ENCODE measurements around the gene PDLIM7. TPM values are rescaled to one million over a fixed set of nuclear protein-coding genes. Genes with fewer than 3 reads are reported as not detected.
A peak's percentile ranks its signal among the peaks of the same experiment; 100 is the strongest.
"Not testable (repeated sequence)": the region's sequence is repeated elsewhere in the genome, so short reads cannot be mapped to it uniquely, and the experiment has no call there.

PDLIM7 gene
- polyA plus RNA-seq, 1 experiment = 195 TPM

DNA sequence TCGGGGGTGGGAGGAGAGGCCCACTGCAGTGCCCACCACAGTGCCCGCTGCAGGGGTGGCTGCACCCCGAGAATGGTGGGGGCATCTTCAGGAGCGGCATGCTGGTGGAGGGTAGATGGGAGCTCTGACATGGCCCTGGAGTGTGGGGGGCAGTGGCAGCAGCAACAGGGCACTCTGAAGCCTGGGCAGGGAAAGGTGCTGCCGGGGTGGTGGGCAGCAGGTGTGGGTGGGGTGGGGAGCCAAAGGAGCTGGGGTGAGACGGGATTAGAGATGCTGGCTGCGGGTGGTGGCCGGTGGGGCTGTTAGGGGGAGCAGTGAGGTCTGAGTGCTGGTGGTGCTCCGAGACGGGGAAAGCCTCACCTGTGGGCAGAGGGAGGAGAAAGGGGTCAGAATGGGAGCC lies 39.0 kb upstream of the PDLIM7 start:
- no peak for DNase-seq (ENCODE audit: low read depth, low spot score)
- Histone ChIP-seq H3K27me3 (ENCODE audit: control insufficient read depth, insufficient read depth, low read length) (no peaks in the 10 kb centered on the region), H3K27ac (ENCODE audit: low read depth, low read length) (peak overlapping the region; percentile 85), H3K4me3 (ENCODE audit: low read depth, low read length) (no peak overlapping the region), H3K9me3 (ENCODE audit: control insufficient read depth, insufficient read depth, low read length) (no peaks in the 10 kb centered on the region)
- TF ChIP-seq, protein P1, sequence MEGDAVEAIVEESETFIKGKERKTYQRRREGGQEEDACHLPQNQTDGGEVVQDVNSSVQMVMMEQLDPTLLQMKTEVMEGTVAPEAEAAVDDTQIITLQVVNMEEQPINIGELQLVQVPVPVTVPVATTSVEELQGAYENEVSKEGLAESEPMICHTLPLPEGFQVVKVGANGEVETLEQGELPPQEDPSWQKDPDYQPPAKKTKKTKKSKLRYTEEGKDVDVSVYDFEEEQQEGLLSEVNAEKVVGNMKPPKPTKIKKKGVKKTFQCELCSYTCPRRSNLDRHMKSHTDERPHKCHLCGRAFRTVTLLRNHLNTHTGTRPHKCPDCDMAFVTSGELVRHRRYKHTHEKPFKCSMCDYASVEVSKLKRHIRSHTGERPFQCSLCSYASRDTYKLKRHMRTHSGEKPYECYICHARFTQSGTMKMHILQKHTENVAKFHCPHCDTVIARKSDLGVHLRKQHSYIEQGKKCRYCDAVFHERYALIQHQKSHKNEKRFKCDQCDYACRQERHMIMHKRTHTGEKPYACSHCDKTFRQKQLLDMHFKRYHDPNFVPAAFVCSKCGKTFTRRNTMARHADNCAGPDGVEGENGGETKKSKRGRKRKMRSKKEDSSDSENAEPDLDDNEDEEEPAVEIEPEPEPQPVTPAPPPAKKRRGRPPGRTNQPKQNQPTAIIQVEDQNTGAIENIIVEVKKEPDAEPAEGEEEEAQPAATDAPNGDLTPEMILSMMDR (IDR thresholded peaks at IDR 0.05; ENCODE audit: low read depth, low read length) = no peak
- ChIA-PET POLR2A (interaction anchor here (0.6 to 2.7 kb wide), 2 partner anchors 10 to 19 kb away, joined by 5 to 46 read pairs; partner anchors contain the start of gene DDX41), CTCF (interaction anchor here (3.3 kb wide), 1 partner anchor 35 kb away, joined by 15 read pairs; no protein-coding TSS in a partner anchor)

DNA sequence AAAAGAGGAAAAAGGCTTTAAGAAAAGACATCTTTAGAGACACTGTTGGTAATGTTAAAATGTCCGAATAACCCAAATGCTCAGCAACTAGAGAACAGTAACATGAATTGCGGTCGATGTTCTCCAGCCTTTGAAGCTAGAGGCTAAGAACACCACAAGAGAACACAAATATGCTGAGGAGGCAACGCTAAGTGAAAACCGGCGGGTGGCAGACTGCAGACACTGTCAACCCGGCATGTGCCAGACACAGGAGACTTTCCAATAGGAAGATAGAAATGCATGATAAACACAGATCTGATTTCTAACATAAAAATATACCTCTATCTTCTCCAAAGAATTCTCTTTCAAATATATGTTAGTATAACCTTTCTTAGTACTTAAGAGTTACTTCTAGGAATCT lies 37.7 kb upstream of the PDLIM7 start:
- no peaks in the 10 kb centered on the region for H3K27me3 ChIP-seq (ENCODE audit: control insufficient read depth, insufficient read depth, low read length)
- no peaks in the 10 kb centered on the region for H3K9me3 ChIP-seq (ENCODE audit: control insufficient read depth, insufficient read depth, low read length)
- TF ChIP-seq, protein P1 (IDR thresholded peaks at IDR 0.05; ENCODE audit: low read depth, low read length) = no peak
- DNase-seq (ENCODE audit: low read depth, low spot score) = no peak
- no peak overlapping the region for H3K27ac ChIP-seq (ENCODE audit: low read depth, low read length)
- POLR2A ChIA-PET = no interaction called here
- H3K4me3 ChIP-seq (ENCODE audit: low read depth, low read length) = no peak overlapping the region
- CTCF ChIA-PET = interaction anchor here (1.0 to 3.3 kb wide), 2 partner anchors 11 to 34 kb away, joined by 3 to 15 read pairs; no protein-coding TSS in a partner anchor

DNA sequence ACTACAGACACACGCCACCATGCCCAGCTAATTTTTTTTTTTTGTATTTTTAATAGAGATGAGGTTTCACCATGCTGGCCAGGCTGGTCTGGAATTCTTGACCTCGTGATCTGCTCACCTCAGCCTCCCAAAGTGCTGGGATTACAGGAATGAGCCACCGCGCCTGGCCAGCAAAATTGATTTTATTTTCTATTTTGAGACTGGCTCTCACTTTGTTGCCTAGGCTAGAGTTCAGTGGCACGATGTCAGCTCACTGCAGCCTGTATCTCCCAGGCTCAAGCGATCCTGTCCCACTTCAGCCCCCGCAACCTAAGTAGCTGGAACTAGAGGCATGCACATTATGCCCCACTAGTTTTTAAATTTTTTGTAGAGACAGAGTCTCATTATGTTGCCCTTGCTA lies 37.0 kb upstream of the PDLIM7 start:
- H3K4me3 ChIP-seq (ENCODE audit: low read depth, low read length); H3K27ac ChIP-seq (ENCODE audit: low read depth, low read length); POLR2A ChIA-PET; H3K9me3 ChIP-seq (ENCODE audit: control insufficient read depth, insufficient read depth, low read length); CTCF ChIA-PET; H3K27me3 ChIP-seq (ENCODE audit: control insufficient read depth, insufficient read depth, low read length); DNase-seq (ENCODE audit: low read depth, low spot score): not testable (repeated sequence)

DNA sequence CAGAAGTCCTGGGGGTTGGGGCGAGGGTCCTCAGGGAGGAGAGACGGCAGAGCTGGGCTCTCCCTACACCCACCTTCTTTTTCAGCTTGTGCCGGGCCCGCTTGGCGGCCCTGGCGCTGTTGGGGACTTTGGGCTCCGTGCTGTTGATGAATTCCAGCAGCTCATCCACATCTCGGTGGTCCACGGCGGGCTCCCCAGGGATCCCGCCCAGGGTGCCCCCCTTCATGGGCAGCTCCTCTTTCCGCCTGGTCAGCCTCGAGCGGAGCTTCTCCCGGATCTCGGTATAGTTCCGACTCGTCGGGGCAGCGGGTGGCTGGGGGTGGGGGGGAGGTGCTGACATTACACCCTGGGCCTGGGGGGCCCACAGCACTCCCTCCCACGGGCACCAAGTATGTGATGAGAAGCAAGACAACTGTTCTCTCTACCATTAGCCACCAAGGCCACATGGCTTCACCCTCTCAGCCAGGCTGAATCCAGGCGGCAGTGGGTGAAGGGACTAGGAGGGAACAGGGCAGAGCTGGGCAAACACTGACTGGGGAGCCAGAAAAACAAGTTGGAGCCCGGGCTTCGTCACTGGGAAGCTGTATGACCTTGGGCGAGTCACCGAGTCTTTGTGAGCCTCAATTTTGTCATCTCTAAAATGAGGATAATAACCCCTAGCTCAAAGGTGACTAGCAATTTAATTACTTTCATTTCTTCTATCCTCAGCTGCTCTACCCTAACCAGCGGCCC lies 34.0 kb upstream of the PDLIM7 start:
- Histone ChIP-seq H3K4me3 (ENCODE audit: low read depth, low read length) (no peak overlapping the region), H3K9me3 (ENCODE audit: control insufficient read depth, insufficient read depth, low read length) (no peaks in the 10 kb centered on the region), H3K27me3 (ENCODE audit: control insufficient read depth, insufficient read depth, low read length) (no peaks in the 10 kb centered on the region), H3K27ac (ENCODE audit: low read depth, low read length) (no peak overlapping the region)
- TF ChIP-seq, protein P1 (IDR thresholded peaks at IDR 0.05; ENCODE audit: low read depth, low read length) = no peak
- ChIA-PET POLR2A (interaction anchor here (0.8 kb wide), 1 partner anchor 34 kb away, joined by 3 read pairs; no protein-coding TSS in a partner anchor), CTCF (no interaction called here)
- no peak for DNase-seq (ENCODE audit: low read depth, low spot score)

DNA sequence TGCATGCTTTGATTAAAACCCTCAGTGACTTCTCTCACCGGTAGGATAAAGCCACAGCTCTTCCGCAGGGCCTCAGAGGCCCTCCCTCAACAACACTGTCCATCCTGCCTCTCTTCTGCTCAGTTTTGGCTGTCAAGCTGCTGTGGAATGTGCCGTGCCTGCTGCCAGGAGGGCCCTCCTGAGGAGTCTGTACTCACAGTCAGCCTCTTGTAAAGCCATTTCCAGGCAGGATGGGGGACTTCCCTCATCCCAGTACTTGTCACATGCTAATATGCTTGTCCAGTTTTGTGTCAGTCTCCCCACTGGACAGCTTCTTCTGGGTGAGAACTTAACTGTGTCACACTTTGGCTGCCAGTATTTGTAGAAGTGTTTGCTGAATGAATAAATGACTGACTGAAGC lies 33.2 kb upstream of the PDLIM7 start:
- ChIA-PET CTCF (no interaction called here), POLR2A (no interaction called here)
- H3K27me3 ChIP-seq (ENCODE audit: control insufficient read depth, insufficient read depth, low read length) = no peaks in the 10 kb centered on the region
- no peak overlapping the region for H3K4me3 ChIP-seq (ENCODE audit: low read depth, low read length)
- no peaks in the 10 kb centered on the region for H3K9me3 ChIP-seq (ENCODE audit: control insufficient read depth, insufficient read depth, low read length)
- no peak for DNase-seq (ENCODE audit: low read depth, low spot score)
- TF ChIP-seq, protein P1 (IDR thresholded peaks at IDR 0.05; ENCODE audit: low read depth, low read length) = no peak
- H3K27ac ChIP-seq (ENCODE audit: low read depth, low read length) = no peak overlapping the region

All from AG04450 (cell line).